Measurements from ENCODE around the gene ATP11C. TPM values are rescaled to one million over a fixed set of nuclear protein-coding genes. Genes with fewer than 3 reads are reported as not detected.

ATP11C gene
- polyA plus RNA-seq, result 0.12 TPM in 1 of 2 replicates, not detected in the other

GRCh38 chrX:139932901-139933796 lies at the start of gene ATP11C:
Gene ATP11C (minus strand): TSS chrX:139933053. CDS start chrX:139932042, 1,011 bp downstream.

GRCh38 chrX:139965421-139965820 lies 32.6 kb upstream of the ATP11C start, which contains the start of gene CXorf66:
Gene CXorf66 (minus strand): TSS chrX:139965521. CDS start chrX:139965496, 25 bp downstream.

GRCh38 chrX:139708067-139708466 lies 224.8 kb downstream of the ATP11C start, which contains the start of gene MCF2:
Gene MCF2 (minus strand): TSS chrX:139708167. CDS start chrX:139651744, 56,423 bp downstream.

Other genes starting within 250 kb of the ATP11C start
- gene MCF2, start 224.9 kb downstream of the ATP11C start, polyA plus RNA-seq, result 0.46 and 2.2 TPM in 2 replicates
- gene CXorf66, start 32.5 kb upstream of the ATP11C start, polyA plus RNA-seq, result not detected in 2 replicates